ENCODE data around the gene LIMK2.
A peak's percentile ranks its signal among the peaks of the same experiment; 100 is the strongest.
"Not testable (repeated sequence)": the region's sequence is repeated elsewhere in the genome, so short reads cannot be mapped to it uniquely, and the experiment has no call there.

Gene LIMK2

DNA sequence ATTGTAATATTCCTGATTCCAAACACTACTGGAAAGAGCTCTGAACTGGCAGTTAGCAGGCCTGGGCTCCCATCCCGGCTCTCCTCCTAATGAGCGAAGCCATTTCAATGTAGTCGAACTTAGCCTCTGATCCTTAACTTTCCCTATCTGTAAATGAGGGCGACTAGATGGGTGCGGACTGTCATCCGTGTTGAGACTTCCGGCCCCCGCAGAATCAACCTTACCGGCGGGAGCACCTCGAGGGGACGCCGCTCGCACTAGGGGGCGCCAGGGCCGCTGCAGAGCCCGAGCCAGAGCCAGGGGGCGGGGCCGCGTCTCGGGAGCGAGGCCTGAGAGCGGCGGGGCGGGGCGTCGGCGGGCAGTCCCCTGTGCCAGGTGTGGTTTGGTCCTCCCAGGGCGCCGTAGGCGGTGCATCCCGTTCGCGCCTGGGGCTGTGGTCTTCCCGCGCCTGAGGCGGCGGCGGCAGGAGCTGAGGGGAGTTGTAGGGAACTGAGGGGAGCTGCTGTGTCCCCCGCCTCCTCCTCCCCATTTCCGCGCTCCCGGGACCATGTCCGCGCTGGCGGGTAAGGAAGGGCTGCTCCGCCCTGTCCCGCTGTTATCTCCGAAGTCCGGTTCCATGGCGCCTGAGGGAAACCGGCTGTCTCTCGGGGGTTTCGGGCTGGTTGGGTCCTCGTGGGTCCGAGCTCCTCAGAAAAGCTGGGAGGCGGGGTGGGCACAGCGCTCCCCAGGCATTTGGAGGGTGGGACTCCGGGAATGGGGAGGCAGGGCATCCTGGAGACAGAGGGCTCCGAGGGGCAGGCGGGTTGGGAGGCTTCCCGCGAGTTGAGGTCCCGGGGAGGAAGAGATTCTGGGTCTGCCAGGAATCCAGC is at the start of gene LIMK2:
LIMK2 (plus strand) TSS at position 437 of the 869 bp plus-strand sequence; CDS start at position 548, 111 bp downstream.
- peak; percentile 98 for DNase-seq

DNA sequence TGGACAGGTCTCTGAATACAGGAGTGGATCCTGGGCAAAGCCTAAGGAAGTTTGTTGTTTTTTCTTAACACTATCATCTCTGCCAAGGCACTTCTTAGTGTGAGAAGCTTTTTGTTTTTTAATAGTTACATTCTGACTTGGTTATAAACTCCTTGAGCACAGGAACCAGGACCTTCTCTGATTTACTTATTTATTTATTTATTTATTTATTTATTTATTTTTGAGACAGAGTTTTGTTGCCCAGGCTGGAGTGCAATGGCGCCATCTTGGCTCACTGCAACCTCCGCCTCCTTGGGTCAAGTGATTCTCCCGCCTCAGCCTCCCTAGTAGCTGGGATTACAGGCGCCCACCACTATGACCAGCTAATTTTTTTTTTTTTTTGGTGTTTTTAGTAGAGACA is 41.1 kb upstream of the LIMK2 start:
- DNase-seq = no peak

DNA sequence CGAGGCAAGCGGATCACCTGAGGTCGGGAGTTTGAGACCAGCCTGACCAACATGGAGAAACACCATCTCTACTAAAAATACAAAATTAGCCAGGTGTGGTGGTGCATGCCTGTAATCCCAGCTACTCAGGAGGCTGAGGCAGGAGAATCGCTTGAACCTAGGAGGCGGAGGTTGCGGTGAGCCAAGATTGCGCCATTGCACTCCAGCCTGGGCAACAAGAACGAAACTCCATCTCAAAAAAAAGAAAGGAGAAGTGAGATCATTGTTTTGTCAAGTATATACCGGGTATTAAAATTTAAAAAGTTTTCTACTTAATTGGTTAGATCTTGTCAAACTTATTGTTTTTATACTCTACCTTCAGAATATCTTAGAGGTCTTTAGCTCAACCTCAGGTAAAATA is 40.4 kb upstream of the LIMK2 start:
- not testable (repeated sequence) for DNase-seq

DNA sequence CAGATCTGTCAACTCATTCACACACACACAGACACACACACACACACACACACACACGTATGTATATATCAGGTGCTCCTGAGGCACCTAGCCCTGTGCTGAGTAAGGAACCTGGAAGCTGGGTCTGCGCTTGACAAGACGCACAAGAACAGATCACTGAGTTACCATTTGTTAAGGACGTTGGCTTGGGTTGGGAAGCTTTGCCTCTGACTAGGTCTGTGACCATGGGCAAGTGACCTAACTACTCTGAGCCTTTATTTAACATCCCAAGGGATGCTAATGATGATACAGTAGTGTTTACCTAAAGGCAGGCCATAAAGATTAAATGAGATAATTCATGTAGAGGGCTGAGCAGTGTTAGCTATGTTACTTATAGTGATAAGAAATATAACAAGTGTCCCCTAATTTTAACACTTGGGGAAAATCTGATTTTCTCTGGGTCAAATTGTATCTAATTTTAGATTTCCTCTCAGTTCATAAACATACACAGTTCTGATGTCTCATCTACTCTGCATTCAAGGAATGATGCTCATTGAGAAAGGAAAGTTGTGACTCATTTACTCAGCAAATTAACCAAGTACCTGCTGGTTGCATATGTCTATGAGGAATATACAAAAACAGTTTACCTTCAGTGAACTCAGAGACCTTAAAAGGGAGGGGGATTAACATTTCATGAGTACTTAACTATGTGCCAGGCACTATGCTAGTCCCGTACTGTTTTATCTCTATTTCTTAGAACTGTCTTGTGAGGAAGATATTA is 38.5 kb upstream of the LIMK2 start:
- no peak for DNase-seq

DNA sequence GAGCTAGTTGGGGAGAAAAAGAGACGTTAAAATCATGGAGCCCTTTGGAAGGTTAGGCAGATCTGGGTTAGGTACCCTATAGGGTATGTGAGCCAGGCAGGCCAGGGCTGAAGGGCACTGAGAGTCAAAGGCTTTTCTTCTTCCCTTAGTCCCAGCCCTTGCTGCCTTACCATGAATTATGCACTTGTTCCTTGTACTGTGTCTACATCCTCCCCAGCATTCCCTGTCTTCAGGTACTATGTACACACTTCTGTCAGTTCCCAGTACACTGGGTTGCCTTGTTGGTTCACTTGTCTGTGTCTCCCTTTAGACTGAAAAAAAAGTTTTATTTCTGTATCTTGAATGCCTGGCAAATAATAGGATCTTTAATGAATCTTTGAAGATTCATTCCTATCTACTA is 35.2 kb upstream of the LIMK2 start:
- DNase-seq = no peak

DNA sequence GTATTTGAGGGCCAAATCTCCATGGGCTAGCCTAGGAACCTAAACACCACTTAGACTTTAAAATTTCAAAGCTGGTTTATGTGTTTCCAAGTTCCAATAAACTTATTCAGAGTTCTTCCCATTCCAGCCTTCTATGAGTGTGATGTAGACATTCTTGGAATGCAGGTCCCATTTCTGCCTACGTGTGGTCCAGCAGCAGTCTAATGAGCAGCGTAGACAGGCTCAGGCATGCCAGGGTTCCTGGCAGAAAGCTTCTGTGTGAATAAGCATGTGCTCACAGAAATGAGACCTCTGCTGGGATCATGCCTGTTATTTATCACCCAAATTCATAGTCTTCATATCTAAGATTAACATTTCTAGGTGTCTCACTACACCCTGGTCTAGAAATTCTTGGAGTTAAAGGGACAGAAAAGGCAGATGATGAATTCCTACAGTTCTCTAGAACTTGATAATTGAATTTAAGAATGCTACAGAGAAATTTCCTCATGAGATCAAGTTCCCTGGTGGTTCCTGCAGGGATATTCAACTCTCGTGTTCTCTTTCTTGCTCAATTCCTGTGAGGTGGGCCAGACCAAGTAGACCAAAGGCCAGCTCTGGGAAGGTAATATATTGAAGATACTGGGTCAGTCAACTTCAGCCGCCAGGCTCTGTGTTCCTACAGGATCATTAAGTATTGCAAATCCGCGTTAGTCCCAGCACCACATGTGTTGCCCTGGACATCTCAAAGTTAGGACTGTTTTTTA is 34.5 kb upstream of the LIMK2 start:
- no peak for DNase-seq

DNA sequence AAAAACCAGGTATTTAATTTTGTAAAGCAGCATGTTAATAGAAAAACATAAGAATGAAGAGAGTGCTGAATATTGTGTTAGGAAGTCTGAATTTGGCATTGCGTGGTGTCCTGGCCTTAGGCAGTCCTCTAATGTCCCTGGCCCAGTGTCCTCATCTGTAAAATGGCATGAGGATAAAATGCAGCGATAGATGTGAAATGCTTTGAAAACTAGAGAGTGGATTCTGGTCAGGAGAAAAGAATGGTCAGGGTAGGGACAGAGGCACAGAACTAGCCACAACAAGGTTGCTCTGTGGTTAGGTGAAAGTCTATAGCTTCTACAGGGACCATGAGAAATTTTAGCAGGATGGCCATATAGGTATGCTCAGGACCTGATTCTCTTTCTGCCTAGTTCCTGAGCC is 33.2 kb upstream of the LIMK2 start:
- no peak for DNase-seq

DNA sequence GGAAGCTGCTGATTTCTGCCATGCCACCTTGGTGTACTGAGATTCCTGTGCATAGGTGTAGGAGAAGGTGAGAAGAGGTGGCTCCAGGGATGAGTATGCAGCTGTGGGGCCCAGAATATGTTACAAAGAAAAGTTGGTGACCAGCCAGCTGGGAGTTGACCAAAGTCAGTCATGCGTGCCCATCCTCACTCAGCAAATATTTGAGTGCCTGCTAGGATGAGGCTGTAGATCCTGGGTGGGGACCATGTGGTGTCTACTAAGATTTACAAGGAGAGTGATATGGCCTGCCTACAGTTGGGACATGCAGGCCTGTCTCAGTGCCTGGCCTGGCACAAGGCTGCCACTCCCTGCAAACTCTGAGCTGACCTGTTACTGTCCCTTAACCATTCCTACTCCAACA is 32.8 kb upstream of the LIMK2 start:
- DNase-seq = no peak

DNA sequence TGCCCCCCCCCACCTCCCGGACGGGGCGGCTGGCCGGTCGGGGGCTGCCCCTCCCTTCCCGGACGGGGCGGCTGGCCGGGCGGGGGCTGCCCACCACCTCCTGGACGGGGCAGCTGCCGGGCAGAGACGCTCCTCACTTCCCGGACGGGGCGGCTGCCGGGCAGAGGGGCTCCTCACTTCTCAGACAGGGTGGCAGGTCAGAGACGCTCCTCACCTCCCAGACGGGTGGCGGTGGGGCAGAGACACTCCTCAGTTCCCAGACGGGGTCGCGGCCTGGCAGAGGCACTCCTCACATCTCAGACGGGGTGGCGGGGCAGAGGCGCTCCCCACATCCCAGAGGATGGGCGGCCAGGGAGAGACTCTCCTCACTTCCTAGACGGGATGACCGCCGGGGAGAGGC is 28.1 kb upstream of the LIMK2 start:
- DNase-seq = no peak

DNA sequence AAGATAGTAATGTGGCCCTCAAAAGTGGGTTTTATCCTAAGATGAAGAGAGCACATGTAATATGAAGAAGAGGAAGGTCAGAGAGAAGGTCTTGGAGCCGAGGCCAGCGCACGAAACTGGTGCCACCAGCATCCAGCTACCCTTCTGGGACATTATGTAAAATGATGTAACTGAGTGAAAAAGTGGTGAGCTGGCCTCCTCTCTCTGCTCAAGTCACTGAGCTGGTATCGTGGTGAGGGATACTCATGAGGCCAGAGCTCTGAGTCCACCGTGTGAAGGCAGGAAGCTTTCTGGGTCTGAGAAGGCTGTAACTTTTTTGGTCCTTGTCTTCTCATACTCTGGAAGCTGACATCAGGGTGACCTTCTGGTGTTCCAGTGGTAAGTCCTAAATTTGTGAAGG is 27.0 kb upstream of the LIMK2 start:
- no peak for DNase-seq

DNA sequence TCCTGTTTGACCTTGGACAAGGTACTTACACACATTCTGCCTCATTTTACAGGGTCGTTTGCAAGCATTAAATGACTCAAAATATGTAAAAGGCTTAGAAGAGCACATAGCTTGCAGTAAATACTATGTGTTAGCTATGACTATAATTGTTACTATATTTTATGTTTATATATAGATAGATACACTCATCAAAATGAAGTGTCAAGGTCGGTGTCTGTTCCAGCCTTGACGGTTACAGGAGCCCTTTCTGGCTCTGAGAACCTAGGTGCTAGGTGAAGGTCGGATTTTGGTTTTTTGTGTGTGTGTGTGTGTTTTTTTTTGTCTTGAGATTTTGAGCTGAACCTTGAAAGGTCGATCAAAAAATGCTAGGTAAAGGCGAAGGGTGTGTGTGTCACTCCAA is 24.5 kb upstream of the LIMK2 start:
- no peak for DNase-seq

DNA sequence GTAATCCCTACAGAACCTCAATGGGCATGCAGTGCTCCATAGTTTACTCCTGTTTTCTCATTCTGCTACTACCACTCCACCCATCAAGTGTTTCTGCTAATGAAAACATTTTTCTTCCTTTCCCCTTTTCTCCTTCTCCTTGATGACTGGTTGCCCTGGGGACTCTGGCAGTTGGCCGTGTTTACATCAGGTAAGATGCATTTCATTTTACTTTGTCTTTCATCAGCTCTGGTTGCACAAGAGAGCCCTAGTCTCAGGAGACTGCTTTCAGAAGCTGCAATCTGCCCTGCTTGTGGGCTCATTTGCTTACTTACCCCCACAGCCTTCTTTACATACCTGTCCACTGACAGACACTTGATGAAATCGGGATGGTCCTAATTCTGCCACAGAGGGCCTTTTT is 19.6 kb upstream of the LIMK2 start:
- DNase-seq = no peak

DNA sequence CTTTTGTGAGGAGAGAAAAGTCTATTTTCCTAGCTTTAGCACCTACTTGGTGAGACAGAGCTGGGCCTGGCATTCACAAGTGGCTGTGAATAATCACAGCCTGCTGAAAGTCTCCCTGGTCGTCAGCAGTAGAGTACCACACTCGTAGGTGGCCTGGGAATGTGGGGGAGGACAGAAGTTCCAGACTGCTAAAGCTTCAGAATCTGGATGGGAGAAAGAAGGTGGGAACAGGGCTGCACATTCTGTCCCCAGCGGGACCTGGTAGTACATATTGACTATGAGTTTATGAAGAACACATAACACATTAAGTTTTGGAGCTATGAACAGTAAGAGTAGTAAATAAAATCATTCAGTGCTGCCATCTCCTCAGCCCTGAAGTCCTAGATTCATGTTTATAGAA is 19.0 kb upstream of the LIMK2 start:
- no peak for DNase-seq

DNA sequence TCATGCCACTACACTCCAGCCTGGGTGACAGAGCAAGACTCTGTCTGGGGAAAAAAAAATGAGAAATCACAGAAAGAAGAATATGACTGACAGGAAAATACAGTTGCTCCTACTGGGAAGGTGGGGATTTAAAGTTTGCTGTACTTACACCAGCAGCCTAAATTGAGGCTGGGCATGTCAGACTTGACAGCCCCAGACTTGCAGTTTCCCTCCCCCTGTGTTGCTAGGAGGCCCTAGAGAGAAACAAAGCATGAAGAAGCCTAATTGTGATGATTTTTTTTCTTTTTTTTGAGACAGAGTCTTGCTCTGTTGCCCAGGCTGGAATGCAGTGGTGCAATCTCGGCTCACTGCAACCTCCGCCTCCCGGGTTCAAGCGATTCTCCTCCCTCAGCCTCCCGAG is 17.4 kb upstream of the LIMK2 start:
- not testable (repeated sequence) for DNase-seq

DNA sequence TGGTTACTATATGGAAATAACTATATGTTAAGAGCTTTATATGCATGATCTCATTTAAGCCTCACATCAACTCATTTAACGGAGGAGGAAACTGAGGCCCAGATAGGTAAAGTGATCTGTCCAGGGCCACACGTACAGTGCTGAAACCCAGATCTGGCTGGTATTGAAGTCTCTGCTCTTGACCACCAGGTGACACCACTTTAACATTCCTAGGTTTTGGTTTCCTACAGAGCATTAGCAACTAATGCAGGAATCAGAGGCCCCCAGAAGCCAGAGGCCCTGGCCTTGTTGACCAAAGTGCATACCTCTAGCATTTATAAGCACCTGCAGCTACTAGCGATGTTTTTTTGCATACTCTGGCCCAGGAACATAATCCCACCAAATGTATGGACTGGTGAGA is 12.9 kb upstream of the LIMK2 start:
- no peak for DNase-seq

DNA sequence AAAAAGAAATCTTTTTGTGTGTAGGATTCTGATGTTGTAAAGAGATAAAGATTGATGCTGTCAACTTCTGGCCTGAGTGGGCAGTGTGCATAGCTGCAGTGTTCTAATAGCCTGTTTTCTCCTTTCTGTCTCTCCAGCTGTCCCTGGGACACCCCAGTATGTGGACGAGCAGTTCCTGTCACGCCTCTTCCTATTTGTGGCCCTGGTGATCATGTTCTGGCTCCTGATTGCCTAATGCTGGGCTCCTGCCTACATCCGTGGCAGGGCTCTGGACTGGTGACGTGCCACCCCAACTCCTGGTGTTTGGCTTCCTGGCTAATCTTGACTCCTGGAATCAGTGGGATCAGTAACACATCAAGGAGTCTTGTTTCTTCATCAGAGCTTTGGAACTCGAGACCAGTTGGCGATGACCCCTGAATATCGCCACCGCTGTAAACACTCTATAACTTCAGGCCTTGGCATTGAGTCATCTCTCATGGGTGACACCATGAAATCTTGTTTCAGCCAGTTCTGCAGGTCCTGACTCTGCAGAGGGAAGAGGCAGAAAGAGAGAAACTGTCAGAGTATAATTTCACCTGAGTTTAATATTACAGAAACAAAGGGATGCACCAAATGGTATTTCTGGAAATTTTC is 7.6 kb upstream of the LIMK2 start:
- not testable (repeated sequence) for DNase-seq

DNA sequence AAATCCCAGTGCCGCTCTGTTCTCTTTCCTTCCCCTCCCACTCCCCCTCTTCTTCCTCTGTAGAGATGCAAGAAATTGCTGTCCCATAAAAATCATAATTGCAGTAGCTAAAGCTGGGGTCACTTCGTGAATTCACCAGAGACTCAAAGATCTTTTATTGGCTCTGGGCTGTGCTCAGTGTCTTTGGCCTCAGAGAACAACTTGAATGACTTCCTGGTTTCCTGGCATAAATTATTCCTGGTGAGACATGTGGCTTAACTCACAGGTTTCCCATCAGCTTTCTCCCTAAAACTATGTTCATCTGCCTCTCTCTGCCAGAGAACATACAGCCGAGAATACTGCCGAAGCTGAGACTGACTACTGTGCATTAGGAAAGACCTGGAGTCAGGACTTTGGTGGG is 7.0 kb upstream of the LIMK2 start:
- not testable (repeated sequence) for DNase-seq

DNA sequence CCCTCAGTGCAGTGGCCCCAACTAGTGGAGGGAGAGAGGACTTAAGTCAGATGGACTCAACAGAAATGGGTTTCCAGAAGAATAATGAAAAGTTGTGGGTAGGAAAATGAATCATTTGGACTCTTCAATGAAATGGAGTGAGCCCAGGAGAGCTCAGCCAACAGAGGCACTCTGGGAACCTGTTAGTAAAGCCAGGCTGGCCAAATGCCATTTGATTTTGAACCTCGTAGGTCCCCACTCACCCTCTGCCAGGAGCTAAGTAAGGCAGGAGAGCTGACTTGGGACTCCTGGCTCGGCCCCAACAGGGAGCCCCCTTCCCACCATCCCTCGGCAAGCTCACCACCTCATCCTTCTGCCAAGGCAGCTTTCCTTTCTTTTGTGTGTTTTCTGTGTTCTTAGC is 5.6 kb upstream of the LIMK2 start:
- not testable (repeated sequence) for DNase-seq

DNA sequence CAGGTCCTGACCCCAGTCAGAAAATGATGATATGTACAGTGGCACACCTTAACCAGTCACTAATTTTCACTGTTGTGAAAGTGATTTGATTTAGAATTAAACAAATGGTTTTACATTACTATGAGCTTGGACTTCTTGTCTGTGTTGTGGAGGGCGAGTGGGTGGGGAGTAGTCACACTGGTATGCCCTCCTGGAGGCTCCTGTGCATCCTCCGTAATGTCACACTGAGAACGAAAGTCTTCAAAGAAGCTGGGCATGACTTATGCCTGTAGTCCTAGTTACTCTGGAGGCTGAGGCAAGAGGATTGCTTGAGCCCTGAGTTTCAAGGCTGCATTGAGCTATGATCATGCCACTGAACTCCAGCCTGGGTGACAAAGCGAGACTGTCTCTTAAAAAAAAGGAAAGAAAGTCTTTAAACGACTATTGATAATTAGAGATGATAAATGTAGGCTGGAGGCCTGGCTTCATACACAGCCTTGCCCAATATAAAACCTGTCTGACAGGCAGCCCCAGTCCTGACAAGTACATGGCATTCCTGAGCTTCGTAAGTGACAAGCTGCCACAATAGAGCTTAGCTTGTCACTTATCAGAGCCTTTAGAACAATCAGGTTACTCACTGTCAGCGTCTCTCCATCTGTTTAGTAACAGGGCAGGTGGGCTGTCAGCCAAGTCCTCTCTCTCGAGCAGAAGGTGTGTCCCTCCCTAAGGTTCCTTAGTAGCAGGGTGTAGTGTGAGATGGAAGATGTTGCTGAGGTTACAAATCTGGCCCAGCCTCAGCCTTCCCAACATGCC is 5.0 kb upstream of the LIMK2 start:
- DNase-seq = peak; percentile 22

DNA sequence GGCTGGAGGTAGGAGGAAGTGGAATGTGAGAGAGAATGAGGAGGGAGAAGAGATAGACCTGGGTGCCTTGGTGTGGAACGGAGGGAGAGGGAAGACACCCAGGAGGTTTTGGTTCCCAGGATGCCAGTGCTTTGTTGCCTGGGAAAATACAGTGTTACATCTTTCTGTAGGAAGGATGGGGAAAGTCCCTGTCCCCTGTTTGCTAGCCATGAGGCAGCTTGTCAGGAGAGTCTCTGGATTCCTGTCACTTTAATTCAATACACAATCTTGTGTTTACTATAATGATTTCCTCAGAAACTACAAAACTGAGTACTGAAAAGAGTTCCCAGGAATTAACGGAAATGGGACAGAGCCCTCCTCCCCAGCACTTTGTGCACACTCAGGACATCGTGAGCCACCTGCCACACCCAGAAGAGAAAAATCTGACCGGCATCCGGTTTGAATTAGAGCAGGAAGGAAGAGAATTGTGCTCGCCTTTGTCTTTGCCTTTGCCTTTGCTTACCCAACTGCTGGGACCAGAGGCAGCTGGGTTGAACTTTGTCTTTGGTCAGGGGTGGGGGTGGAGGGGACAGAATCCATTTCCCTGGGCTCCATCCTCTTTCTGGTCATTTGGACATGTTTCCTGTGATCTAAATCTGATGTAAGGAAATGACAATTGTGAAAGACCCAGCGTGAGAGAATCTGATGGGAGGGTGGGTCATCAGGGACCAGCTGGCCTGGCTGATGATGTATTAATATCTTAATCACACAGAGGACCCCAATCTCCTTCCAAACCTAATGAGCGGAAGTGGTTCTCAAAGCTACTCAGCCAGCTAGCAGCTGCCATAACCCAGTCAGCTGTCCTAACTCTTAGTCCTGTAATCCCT is 1.3 kb upstream of the LIMK2 start:
- peak; percentile 14 for DNase-seq

DNA sequence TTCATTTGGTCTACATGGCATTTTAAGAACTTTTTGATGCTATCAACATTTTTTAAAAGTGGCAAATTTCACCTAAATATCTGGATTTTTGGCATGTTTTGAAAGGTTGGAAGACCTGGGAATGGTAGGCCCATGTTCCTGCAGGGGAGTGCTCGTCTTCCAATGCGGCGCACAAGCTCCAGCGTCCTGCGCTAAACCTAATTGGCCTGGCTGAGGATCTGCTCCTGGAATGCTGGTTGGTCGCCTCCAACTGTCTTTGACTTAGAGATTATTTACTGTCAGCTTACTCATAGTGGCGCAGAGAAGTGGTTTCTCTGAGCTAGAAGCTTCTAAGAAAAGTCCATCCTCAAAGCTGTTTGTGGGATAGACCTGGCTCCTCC is 626 bp upstream of the LIMK2 start:
- no peak for DNase-seq
